GM18858 (cell line): ENCODE measurements around the gene AFAP1.

Experiments
- ATAC-seq: cut with Tn5 transposase; IDR thresholded peaks from one replicate; pipeline ENCODE4 v1.9.1; 2021; ENCODE audit not compliant: unreplicated experiment

Gene AFAP1

DNA sequence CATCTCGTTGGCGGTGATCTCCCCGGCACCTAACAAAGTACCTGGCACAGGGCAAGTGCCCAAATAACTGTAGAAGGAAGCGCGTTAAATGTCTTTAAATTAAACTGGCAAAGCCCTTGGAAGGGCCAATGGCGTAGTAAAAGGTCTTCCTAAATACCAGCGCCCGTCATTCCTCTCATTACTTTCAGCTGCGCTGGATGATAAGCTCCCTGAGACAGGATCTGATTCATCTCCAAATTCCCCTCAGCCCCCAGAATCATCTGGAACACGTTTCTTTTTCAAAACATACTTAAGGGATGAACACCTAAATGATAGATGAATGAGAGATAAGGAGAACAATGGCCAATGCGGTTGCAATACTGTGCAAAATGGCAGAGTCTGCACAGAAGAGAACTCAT is 95.1 kb downstream of the AFAP1 start:
- no peak for ATAC-seq

DNA sequence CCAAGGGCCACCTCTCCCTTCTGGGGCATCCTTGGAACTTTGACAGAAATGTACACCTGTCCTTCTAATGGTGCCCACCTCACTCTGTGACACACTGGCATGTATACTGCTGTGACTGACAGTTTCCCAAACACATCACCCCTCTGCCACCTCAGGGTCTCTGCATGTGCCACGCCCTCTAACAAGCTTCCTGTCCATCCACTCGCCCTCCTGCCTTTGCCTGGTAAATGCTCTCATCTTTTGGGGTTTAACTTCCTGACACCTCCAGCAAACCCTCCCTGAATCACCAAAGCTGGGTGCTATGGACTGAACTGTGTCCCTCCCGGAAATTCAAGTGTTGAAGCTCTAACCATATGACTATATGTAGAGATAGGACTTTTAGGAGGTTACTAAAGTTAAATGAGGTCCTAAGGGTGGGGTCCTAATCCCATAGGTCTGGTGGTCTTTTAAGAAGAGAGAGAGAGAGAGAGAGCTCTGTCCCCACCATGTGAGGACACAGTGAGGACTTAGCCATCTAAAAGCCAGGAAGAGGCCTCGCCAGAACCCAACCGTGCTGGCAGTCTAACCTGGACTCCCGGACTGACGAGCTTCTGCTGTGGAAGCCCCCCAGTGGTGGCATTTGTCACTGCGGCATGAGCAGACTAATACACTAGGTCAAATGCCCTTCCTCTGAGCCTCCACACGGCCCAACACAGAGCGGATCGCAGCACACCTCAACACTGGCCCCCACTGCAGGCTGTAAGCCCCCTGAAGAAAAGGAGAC is 95.6 kb downstream of the AFAP1 start:
- ATAC-seq, result no peak

DNA sequence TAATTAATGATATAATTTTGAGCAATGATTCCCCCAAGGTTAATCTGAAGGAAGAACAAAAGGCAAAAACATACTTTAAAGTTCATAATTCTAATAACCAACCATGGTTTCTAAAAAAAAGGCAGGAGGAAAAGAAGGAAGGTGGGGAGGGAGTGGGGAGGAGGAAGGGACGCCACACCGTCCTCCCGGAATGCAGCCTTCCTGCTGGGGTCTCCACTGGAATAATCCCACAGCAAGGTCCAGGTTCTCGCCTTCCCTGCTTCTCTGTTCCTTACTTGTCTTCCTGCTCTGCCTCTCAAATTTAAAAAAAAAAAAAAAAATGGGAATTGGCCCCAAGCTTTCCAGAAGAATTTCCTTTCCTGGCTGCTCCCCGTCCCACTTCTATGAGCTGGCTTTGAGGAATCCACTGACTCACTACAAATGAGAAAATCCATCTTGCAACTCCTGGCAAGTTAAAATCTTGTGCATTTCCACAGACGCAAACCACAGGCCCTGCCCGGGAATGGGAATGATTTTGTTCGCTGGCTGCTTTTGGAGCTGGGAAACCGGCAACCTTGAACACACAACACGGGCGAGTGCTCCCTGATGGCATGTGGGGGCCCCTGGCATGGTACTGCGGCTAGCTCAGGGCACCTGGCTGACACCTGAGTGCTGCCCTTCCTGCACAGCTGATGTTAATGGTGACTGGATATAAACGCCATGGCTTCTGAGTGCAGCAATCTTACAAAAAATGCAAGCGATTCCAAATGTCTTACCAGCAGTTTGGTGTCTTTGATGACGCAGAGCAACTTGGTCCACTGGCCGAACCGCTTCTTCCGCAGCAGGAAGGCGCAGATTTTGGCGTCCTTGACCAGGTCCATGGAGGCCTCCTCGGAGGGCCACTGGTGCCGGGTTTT is 97.0 kb downstream of the AFAP1 start:
- no peak for ATAC-seq

DNA sequence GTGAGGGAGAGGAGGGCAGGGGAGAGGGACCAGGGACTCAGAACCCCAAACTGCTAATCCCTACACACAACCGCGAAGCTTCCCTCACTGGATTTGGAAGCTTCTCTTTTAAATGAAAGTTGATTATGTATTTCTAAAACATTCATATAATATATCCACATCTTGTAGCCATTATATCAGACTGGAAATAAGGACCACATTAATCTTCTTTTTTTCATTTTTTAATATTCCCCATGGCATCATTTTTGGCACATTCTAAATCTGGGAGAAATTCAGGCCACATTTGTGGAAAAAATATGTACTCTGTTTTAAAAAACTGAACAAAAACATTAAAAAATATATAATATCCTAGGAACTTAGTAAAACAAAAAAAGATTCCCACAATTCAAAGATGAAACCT is 97.8 kb downstream of the AFAP1 start:
- ATAC-seq, result no peak

DNA sequence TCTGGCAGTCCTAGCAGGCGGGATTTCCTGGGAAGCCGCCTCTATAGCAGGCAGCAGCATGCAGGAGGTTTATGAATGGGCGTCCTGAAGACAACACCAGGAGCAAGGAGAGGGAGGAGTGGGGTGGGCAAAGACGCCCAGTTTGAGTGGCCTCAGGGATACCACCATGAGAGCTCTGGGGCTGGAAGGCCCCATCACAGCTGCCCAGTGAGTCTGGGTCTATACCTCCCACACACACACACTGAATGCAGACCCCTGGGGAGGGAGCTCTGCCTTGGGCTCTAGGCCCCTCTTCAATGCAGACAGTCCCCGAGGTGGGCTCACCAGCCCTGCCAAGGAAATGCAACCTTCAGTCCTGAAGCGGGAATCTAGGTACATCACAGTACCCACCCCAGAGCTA is 98.6 kb downstream of the AFAP1 start:
- no peak for ATAC-seq

DNA sequence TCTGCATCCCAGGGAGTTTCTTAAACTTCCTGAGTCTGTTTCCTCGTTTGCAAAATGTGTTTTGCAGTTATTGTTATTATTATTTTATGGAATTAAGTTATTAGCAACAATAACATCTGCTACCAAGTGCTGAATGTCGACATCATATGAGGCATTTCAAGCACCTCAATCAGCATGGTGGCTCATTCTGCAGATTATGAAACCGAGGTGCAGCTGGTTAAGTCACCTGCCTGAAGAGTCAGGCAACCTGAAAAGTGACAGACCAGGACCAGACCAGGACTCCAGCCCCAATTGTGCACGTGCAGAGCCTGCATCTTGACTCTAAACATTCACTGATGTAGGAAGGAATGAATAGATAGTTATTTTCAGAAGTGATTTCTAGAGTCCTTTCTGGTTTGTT is 99.8 kb downstream of the AFAP1 start:
- no peak for ATAC-seq

DNA sequence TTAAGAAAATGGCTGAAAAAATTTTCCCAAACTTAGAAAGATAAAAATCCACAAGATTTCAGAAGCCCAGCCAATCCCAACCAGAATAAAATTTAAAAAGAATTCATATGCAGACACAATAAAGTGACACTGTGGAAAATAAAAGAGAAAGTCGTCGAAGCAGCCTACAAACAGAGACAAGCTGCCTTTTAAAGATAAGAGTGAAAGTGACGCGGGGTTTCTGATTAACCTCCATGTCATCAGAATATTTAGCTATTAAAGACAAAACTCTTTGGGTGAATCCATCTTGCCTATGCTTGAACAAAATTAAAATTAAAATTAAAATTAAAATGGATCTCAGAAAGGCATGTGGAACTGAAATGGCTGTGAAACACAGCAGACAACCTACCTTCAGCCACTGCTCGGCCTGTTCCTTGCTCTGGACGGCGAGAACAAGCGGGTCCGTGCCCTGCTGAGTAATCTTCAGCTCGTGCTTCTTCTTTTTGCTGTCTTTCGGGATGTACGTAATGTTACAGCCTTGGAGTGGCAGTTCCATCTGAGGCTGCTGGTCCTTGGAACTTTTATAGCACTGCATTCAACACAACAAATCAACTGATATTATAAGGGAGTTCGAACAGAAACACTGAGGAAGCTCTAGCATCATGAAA is 101.4 kb downstream of the AFAP1 start:
- ATAC-seq, result no peak

DNA sequence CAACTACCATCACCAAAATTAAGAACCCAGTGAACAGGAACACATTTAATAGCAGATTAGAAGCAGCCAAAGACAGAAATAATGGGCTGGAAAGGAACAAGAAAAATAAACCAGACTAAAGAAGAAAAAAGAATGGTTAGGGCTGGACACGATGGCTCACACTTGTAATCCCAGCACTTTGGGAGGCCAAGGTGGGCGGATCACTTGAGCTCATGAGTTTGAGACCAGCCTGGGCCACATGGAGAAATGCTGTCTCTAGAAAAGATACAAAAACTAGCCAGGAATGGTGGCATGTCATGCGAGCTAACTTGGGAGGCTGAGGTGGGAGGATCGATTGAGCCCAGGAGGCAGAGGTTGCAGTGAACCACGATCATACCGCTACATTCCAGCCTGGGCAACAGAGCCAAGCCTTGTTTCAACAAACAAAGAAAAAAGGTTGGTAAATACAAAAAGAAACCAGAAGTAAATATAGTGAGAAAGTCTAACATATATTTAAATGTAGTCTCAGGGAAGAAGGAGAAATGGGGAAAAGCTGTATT is 102.0 kb downstream of the AFAP1 start:
- no peak for ATAC-seq

DNA sequence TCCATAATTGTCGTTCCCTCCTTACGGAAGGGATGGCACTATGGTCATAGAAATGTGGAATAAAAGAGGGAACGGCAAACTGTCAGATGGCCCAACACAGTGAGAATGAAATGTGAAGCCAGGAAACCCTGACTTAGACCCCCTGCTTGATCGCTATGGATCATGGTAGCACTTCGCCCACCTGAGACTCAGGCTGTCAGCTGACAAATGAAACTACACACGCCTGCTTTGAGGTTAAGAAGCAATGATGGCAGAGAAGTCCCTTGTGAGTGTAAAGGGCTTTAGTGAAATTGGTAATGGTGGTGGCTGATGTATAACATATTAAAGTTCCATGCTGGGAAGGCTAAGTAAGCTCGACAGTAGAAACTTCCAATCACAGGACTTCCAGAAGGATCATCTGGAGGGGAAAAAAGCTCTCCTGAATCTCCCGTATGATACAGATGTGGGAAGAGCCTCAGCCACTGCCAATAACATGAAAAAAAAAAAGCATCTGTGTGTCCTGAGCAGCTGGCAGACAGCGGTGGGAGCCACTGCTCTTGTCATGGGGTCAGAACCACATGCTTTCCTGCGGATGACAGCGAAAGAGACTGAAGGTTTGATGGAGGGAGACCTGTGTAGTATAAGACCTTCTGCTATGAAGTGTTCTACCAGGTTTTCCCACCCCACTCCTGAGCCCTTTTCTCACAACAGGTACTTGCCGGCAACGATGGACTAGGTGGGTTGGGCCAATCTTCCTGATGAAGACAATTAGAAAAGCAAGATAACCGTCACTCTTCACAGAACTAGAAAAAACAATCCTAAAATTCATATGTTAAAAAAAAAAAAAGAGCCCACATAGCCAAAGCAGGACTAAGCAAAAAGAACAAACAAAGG is 107.6 kb downstream of the AFAP1 start:
- no peak for ATAC-seq

DNA sequence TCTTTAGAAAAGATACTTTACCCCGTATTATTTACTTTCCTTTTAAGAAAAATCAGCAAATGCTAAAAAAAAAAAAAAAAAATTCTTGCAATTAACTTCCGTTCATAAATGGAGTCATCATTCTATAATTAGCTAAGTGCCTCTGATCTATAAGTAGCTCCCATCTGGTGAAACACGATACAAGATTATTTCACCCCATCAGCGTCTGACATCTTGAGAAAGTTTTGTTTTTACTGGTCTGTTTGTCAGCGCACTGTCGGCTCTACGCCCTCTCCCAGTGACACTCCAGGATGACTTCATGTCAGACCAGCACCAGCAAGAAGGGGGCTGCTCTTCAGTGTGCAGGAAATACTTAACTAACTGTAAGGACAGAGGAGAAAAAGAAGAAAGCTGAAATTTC is 108.3 kb downstream of the AFAP1 start:
- no peak for ATAC-seq

DNA sequence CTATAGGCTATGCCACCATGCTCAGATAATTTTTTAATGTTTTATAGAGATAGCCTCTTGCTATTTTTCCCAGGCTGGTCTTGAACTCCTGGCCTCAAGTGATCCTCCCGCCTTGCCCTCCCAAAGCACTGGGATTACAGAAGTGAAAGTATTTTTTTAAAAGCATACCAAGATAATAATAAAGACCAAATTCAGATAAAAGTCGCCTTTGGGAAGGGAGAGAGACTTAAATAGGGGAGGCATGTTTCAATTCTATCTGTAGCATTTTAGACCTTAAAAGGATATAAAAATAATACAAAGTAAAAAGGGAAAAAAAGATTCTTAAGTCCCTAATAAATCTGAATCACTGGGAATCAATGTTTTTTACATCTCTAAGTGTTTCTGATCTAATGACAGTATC is 108.9 kb downstream of the AFAP1 start:
- ATAC-seq, result no peak

DNA sequence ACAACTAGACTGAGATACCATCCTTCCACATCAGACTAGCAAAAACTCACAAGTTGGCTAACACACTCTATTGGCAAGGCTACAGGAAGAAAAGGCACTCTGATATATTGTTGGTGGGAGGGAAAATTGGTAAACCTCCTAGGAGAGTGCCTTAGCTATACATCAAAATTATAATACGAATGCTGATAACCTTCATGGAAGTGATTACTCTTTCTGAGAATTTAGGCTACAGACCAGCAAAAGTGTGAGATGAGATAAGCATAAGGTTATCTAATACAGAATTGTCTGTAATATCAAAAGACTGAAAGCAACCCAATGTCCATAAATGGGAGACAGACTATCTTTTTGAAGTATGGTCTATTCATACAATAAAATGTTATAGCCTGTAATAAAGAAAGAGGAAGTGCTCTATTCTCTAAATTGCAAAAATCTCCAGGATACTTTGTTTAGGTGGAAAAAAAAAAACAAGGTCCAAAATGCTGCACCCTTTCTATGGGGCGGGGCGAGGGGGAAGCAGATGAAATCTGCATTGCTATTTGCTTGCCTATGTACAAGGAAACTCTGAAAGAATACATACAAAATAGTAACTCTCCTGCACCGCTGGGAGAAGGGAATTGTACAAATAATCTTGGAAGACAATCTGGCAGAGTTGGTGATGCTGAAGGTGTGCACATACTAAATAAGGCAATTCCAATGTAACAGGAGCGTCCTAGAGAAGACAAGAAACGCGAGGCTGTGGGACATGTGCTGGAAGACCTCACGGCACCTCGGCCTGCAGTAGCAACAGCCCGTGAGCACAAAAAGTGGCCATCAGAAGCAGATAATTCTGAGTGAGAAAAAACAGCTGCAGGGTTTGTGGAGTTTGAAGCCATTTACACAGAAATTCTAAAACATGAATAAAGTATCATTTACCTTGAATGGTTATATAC is 109.7 kb downstream of the AFAP1 start:
- no peak for ATAC-seq

DNA sequence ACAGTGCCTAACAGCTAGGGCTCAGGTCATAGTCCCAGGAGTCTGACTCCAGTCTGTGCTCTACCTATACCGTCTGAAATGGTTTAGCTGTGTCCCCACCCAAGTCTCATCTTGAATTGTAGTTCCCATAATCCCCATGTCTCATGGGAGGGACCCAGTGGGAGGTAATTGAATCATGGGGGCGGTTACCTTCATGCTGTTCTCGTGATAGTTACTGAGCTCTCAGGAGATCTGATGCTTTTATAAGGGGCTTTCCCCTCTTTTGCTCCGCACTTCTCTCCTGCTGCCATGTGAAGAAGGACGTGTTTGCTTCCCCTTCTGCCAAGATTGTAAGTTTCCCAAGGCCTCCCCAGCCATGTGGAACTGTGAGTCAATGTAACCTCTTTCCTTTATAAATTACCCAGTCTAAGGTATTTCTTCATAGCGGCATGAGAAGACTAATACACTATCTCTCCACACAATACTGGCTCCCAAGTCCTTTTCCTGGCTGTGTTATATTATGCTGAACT is 110.8 kb downstream of the AFAP1 start:
- no peak for ATAC-seq

DNA sequence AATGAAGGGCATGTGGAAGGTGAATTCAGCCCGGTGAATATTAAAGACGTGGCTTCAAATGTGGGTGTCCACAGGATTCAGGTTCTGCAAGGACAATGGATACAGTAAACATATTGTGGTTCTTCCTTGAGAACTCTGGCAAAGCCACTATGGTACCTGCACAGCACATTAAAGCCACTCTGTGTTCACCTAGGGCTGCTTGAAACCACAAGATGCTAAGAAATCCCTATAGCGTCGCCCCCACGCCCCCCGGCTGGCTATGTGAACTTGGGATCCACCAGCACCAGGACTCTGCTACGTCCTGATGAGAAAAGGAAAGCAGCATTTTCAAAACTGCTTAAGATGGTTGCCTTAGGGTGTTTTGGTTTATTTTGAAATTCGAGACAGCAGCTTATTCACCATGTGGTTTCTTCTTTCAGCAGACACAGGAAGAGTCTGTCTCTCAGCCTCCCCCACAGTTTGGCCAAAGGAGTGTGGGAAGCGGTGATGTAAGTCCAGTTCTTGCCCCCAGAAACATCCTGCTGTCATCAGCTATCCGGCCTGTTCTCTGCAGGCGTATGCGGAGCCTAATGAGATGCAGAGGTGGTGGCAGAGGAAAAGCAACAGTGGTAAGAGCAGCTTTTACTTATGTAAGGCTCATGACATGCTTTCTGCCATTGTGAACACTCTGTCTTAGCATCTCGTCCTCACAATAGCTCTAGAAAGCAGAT is 111.5 kb downstream of the AFAP1 start:
- ATAC-seq, result no peak

DNA sequence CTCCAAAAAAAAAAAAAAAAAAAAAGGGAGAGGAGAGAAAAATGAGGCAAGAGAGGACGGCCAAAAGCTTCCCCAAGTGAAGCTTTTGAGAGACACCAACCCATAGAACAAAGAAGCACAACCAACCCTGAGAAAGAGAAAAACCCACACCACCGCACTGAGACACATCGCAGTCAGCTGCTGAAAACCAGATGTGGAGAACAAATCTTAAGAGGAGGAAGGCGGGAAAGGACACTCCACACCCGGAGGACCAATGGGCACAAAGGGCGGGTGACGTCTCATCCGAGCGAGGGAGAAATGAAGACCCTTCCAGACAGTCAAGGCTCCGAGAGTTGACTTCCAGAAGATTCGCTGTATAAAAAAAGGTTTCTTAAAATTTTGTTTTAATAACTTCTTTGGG is 112.1 kb downstream of the AFAP1 start:
- ATAC-seq, result no peak

DNA sequence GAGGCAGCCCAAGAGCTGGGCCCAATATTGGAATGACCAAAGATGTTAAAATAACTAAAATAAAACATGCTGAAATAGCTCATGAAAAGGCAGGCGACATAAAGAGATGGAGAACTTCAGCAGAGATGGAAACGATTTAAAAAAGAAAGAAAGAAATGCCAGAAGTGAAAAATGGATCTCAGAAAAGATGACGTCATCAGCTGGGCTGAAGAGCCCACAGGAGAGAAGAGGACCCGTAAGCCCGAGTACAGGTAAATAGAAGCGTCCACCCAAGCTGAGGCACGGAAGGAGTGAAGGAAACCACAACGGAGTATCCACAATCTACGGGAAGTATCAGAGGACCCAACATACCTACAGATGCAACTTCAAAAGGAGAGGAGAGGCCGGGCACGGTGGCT is 112.8 kb downstream of the AFAP1 start:
- no peak for ATAC-seq

DNA sequence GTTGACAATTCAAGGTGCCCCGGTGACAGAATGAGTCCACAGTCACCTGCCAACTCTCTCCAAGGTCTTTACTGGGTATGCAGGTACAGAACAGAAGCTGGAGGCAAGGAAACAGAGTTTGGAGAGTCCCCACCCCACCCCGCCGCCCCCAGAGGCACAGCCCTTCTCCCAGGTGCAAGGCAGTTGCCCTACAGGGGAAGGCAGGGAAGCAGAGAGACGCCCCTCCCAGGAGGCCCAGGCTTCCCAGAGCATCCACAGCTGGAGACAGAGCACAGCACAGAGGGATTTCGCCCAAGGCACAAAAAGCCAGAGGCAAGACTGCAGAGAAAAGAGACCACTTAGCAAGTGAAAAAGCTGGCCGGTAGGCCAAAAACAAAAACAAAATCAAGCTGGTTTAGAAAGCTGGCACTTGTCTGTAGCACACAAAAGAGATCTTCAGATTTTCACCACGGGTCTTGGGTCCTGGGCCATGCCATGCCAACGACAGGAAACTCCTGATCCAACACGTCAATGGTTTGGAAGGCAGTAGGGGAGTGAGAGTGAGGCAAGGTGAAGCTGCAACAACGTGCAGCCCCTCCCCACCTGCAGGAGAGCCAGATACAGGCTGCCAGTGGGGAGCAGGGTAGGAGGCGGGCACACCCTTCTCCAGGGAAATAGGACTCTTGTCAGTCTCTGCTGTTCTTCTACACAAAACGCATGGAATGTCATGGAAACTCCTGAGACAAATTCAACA is 113.3 kb downstream of the AFAP1 start:
- ATAC-seq, result no peak

DNA sequence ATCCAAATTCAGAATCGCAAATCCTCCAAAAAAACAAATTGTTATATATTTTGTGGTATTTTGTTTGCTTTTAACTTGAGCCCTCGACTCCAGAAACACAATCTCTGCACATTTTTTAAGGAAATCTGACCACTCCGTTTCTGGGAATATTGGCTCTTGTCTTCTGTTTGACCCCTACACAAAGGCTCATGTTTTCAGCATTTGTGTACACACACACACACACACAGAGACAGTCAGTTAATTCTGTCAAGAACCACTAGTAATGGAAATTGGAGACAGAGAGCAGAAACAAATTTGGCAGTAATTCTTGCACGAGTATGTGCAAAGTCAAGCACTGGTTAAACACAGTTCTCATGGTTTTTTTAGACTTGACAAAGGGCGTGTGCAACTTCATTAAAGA is 115.4 kb downstream of the AFAP1 start:
- ATAC-seq, result no peak
